ENCODE data around the gene SPDL1. TPM values are rescaled to one million over a fixed set of nuclear protein-coding genes. Genes with fewer than 3 reads are reported as not detected.

The SPDL1 gene
- total and polyA plus RNA-seq, 4 donors: 0.89 to 11.5 (median 3.0) TPM

DNA sequence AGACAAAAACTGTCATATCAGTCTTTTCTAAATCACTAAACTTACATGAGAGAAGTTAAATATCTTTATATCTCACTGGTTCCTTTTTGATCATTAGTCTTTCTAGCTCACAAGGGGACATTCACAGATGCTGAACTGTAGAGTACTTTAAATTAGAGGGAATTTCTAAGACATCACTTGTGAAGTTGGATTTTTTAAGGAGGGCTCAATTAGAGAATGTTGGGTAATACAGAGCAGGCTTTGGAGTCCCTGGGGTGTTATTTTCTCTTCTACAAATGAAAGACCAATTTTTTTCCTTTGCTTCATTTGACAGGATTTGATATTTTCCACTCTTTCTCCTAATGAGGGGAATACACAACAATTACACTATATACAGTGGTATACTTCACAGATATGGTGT lies 48.6 kb upstream of the SPDL1 start:
- Histone ChIP-seq H3K9me3 (ENCODE audit: control insufficient read depth in 4 of 4, low read length in 3 of 4) (no peaks in the 10 kb centered on the region), H3K4me3 (ENCODE audit: low read depth in 1 of 3, low read length in 3 of 3) (no peak overlapping the region), H3K4me1 (ENCODE audit: control insufficient read depth in 4 of 4, insufficient read depth in 4 of 4, low read length in 3 of 4) (peaks cover 0 to 7% (median under 1%) of the 10 kb centered on the region in 4 donors), H3K36me3 (ENCODE audit: control insufficient read depth in 4 of 4, insufficient read depth in 3 of 4, low read depth in 1 of 4, low read length in 3 of 4) (no peaks in the 10 kb centered on the region), H3K27ac (ENCODE audit: low read depth in 1 of 2, low read length in 2 of 2) (no peak overlapping the region), H3K9ac (ENCODE audit: low read depth in 1 of 2, low read length in 2 of 2) (no peak overlapping the region), H3K27me3 (ENCODE audit: control insufficient read depth in 4 of 4, insufficient read depth in 4 of 4, low read length in 3 of 4) (peaks cover 0 to 4% (median 0%) of the 10 kb centered on the region in 4 donors)
- no peak for TF ChIP-seq FOXA2 (IDR thresholded peaks at IDR 0.05)
- TF ChIP-seq HNF4A (conservative IDR thresholded peaks at IDR 0.05): no peak
- TF ChIP-seq, protein P1, sequence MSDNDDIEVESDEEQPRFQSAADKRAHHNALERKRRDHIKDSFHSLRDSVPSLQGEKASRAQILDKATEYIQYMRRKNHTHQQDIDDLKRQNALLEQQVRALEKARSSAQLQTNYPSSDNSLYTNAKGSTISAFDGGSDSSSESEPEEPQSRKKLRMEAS (IDR thresholded peaks at IDR 0.05): no peak
- TF ChIP-seq YY1 (IDR thresholded peaks at IDR 0.05): no peak
- no peak for TF ChIP-seq RXRA (IDR thresholded peaks at IDR 0.05)
- TF ChIP-seq NR2F2 (IDR thresholded peaks at IDR 0.05): no peak
- TF ChIP-seq, protein P2, sequence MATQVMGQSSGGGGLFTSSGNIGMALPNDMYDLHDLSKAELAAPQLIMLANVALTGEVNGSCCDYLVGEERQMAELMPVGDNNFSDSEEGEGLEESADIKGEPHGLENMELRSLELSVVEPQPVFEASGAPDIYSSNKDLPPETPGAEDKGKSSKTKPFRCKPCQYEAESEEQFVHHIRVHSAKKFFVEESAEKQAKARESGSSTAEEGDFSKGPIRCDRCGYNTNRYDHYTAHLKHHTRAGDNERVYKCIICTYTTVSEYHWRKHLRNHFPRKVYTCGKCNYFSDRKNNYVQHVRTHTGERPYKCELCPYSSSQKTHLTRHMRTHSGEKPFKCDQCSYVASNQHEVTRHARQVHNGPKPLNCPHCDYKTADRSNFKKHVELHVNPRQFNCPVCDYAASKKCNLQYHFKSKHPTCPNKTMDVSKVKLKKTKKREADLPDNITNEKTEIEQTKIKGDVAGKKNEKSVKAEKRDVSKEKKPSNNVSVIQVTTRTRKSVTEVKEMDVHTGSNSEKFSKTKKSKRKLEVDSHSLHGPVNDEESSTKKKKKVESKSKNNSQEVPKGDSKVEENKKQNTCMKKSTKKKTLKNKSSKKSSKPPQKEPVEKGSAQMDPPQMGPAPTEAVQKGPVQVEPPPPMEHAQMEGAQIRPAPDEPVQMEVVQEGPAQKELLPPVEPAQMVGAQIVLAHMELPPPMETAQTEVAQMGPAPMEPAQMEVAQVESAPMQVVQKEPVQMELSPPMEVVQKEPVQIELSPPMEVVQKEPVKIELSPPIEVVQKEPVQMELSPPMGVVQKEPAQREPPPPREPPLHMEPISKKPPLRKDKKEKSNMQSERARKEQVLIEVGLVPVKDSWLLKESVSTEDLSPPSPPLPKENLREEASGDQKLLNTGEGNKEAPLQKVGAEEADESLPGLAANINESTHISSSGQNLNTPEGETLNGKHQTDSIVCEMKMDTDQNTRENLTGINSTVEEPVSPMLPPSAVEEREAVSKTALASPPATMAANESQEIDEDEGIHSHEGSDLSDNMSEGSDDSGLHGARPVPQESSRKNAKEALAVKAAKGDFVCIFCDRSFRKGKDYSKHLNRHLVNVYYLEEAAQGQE (IDR thresholded peaks at IDR 0.05): no peak
- no peak for TF ChIP-seq CTCF (IDR thresholded peaks at IDR 0.05; ENCODE audit: low read depth, low read length, missing input control)
- no peak for TF ChIP-seq SP1 (IDR thresholded peaks at IDR 0.05)
- TF ChIP-seq GABPA (IDR thresholded peaks at IDR 0.05 in 1 of 2, conservative IDR thresholded peaks at IDR 0.05 in 1 of 2): no peak
- TF ChIP-seq FOXA1 (IDR thresholded peaks at IDR 0.05): no peak
- no peak for TF ChIP-seq JUND (IDR thresholded peaks at IDR 0.05)
- DNase-seq (ENCODE audit: low spot score): no peak

DNA sequence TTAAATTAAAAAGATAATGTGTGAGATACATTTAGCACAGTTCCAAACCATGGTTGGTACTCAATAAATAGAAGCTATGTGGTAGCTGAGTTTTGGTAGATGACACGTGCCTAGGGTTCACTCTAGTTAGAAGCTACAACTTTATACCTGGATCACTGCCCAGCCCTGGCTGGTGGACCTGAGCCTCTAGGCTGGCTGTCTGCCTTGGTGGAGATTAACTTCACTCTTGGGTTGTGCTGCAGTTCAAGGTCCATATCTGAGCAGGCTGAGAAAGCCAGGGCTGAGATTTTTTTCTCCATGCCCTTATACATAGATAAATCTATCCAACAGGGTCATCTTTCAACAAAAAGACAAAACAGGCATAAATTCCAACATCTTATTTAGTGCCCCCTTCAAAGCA lies 44.6 kb upstream of the SPDL1 start:
- no peaks in the 10 kb centered on the region for H3K36me3 ChIP-seq (ENCODE audit: control insufficient read depth in 4 of 4, insufficient read depth in 3 of 4, low read depth in 1 of 4, low read length in 3 of 4)
- H3K4me1 ChIP-seq (ENCODE audit: control insufficient read depth in 4 of 4, insufficient read depth in 4 of 4, low read length in 3 of 4): peaks cover 0 to 7% (median under 1%) of the 10 kb centered on the region in 4 donors
- no peak for TF ChIP-seq RAD21 (IDR thresholded peaks at IDR 0.05)
- no peak for TF ChIP-seq CTCF (IDR thresholded peaks at IDR 0.05; ENCODE audit: low read depth, low read length, missing input control)
- peak; percentile 51 for TF ChIP-seq SP1 (IDR thresholded peaks at IDR 0.05)
- TF ChIP-seq HNF4A (conservative IDR thresholded peaks at IDR 0.05): peak; percentile 78 to 86
- no peak for TF ChIP-seq FOXA2 (IDR thresholded peaks at IDR 0.05)
- peak; percentile 71 for TF ChIP-seq HNF4G (IDR thresholded peaks at IDR 0.05)
- TF ChIP-seq GABPA (IDR thresholded peaks at IDR 0.05 in 1 of 2, conservative IDR thresholded peaks at IDR 0.05 in 1 of 2): no peak
- TF ChIP-seq, protein P3, sequence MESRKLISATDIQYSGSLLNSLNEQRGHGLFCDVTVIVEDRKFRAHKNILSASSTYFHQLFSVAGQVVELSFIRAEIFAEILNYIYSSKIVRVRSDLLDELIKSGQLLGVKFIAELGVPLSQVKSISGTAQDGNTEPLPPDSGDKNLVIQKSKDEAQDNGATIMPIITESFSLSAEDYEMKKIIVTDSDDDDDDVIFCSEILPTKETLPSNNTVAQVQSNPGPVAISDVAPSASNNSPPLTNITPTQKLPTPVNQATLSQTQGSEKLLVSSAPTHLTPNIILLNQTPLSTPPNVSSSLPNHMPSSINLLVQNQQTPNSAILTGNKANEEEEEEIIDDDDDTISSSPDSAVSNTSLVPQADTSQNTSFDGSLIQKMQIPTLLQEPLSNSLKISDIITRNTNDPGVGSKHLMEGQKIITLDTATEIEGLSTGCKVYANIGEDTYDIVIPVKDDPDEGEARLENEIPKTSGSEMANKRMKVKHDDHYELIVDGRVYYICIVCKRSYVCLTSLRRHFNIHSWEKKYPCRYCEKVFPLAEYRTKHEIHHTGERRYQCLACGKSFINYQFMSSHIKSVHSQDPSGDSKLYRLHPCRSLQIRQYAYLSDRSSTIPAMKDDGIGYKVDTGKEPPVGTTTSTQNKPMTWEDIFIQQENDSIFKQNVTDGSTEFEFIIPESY (IDR thresholded peaks at IDR 0.05): no peak
- peak; percentile 22 to 53 for TF ChIP-seq RXRA (IDR thresholded peaks at IDR 0.05)
- TF ChIP-seq YY1 (IDR thresholded peaks at IDR 0.05): no peak
- TF ChIP-seq JUND (IDR thresholded peaks at IDR 0.05): no peak
- TF ChIP-seq, protein P1 (IDR thresholded peaks at IDR 0.05): no peak
- TF ChIP-seq NR2F2 (IDR thresholded peaks at IDR 0.05): no peak
- H3K4me3 ChIP-seq (ENCODE audit: low read depth in 1 of 3, low read length in 3 of 3): no peak overlapping the region
- 24% methylated on average over 1 of the region's 1 CpG for WGBS
- no peak overlapping the region for H3K9ac ChIP-seq (ENCODE audit: low read depth in 1 of 2, low read length in 2 of 2)
- DNase-seq (ENCODE audit: low spot score): no peak
- no peak overlapping the region for H3K27ac ChIP-seq (ENCODE audit: low read depth in 1 of 2, low read length in 2 of 2)
- H3K9me3 ChIP-seq (ENCODE audit: control insufficient read depth in 4 of 4, low read length in 3 of 4): no peaks in the 10 kb centered on the region
- H3K27me3 ChIP-seq (ENCODE audit: control insufficient read depth in 4 of 4, insufficient read depth in 4 of 4, low read length in 3 of 4): no peaks in the 10 kb centered on the region

Measured in liver (tissue), 9 donors.